T1000 (cell line): ENCODE results near the gene AQR.
"Not testable (repeated sequence)": the region's sequence is repeated elsewhere in the genome, so short reads cannot be mapped to it uniquely, and the experiment has no call there.

Experiments used
- DNase-seq: peaks from one replicate; lab custom pipeline; 2025; ENCODE audit warnings: mixed read lengths; lab: John Stamatoyannopoulos, UW

Gene AQR

GRCh38 chr15:34812868-34813365, 156.6 kb downstream of the AQR start:
- DNase-seq, result not testable (repeated sequence)

GRCh38 chr15:34812369-34812768, 157.2 kb downstream of the AQR start:
- DNase-seq, result no peak

DNA sequence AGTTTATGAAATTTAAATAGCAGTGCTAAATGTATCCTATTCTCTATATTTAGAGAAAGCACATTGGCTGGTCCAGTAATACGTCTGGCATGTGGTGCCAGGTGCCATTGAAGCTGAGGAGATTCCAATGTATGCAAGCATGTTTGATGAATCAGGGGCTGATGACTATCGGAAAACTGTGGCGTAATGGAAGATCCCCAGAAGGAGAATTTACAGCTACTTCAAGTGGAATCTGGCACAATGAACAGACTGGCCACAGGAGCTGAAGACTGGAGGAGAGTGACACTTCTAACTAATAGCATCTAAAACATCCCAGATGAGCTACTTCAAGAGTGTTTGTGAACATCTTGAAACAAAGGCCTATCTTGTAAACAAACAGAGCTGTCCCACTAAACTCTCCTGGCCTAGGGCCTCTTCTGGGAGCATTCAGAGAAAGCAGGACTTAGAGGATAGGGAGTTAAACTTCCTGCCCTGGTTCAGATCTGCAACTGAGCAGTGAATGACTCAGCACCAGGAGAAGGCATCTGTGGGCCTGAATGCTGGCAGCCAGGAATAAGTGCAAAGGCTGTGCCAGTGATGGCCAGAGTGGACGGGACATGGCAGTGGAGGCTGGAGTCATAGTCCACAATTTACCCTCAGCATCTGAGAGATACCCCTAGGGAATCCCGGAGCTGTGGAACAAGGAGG, 159.0 kb downstream of the AQR start:
- peak; percentile 69 for DNase-seq

DNA sequence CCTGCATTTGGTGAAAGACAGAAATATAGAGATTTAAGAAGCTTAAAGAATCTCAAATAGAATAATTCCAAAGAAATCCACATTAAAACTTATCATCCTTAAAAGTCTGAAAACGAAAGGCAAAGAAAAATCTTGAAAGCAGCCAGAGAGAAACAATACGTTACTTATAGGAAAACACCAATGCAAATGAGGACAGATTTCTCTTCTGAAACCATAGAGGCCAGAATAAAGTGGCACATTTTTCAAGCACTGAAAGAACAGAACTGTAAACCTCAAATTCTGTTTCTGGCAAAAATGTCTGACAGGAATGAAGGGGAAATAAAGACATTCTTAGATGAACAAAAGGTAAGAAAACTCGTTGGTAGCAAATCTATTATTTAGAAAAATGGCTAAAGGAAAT, 160.4 kb downstream of the AQR start:
- no peak for DNase-seq

GRCh38 chr15:34808016-34808415, 161.5 kb downstream of the AQR start:
- no peak for DNase-seq

DNA sequence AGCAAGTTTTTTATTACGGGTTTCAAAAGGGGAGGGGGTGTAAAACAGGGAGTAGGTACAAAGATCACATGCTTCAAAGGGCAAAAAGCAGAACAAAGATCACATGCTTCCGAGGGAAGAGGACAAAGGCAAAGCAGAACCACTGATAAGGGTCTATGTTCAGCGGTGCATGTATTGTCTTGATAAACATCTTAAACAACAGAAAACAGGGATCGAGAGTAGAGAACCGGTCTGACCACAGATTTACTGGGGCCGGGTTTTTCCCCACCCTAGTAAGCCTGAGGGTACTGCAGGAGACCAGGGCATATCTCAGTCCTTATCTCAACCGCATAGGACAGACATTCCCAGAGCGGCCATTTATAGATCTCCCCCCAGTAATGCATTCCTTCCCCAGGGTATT, 162.3 kb downstream of the AQR start:
- DNase-seq, result not testable (repeated sequence)

- no peak for DNase-seq
Observed at GRCh38 chr15:34804776-34805175, 164.8 kb downstream of the AQR start.

- DNase-seq, result no peak
Observed at GRCh38 chr15:34804113-34804512, 165.4 kb downstream of the AQR start.

- DNase-seq, result no peak
Observed at GRCh38 chr15:34802803-34803750, 166.5 kb downstream of the AQR start.

- no peak for DNase-seq
Observed at GRCh38 chr15:34802371-34802770, 167.2 kb downstream of the AQR start.
